NCI-H187 treated with DMSO at 0.1 percent for 48 hours (cell line): ENCODE measurements around the gene ENG.
"Not testable (repeated sequence)": the region's sequence is repeated elsewhere in the genome, so short reads cannot be mapped to it uniquely, and the experiment has no call there.

Experiments used
- DNase-seq: peaks from one replicate; lab custom pipeline; 2025; lab: John Stamatoyannopoulos, UW

Gene ENG

DNA sequence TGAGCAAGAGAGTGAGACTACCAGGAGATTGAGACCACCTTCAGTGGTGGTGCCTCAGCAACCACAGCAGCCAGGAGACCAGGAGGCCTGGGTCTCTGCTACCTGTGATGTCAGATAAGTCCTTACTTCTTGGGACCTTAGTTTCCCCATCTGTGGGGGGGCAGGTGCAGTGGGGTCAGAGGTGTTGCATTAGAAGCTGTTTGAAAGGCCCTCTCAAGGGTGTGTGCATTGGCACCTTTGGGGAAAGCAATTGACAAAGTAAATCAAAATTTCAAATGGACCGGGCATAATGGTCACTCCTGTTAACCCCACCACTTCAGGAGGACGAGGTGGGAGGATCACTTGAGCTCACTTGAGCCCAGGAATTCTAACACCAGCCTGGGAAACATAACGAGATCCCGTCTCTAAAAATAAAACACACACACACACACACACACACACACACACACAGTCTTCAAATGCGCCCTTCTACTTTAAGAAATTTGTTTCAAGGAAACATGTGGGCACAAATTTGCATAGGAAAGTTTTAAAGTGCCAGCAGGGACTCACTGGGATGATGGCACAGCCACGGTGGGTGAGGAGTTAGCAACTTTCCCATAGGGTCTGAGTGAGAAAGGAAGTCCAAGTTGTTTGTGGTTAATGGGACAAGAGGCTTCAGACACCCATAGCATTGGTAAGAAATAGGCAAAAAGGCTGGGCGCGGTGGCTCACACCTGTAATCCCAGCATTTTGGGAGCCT lies 24.4 kb upstream of the ENG start:
- no peak for DNase-seq

DNA sequence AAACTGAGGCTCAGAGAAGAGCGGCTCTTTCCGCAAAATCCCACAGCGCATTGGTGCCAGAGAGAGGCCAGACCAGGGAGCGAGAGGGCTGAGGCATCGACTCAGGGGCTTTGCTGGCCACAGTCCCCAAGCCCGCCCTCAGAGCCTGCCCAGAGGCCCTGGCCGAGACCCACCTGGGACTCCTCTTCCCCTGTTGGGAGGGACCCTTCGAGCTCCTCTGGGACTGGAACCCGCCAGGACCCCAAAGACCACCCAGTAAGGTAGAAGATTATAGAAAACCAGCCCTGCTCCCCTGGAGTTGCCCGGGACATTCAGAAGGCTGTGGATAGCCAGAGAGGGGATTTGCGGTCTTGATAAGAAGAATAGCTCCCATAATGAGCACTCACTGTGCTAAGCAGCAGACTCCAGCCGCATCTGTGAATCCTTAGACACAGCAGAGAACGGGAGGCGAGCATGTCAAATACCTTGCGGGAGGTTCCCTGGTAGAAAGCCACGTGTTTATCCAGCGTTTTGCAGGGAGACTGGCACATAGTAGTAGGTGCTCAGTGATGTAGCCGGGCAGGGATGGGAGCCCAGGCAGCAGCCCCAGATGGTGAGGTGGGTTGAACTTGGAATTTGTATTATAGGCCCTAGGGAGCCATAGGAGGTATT lies 23.7 kb upstream of the ENG start:
- no peak for DNase-seq

DNA sequence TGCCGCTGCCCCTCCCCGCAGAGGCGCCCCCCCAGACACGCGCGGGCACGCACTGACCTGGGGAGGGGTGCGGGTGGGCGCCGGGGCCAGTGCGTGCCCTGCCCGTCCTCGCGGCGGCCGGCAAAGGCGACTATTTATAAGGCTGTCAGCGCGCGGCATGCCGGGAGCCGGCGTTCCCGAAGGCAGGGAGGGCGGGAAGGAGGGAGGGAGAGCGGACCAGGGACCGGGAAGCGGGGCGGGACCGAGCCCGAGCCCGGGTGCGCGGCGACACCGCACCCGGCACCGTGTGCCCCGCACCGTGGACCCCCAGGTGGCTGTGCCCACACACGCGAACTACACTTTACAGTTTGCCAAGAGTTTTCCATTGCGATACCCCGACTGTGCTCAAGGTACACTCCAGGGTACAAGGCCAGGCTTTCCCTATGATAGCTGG lies 23.1 kb upstream of the ENG start, which contains the start of gene AK1:
Gene AK1 (minus strand): TSS at position 110 of the 433 bp plus-strand sequence. CDS start 3,058 bp downstream, outside the sequence.
- no peak for DNase-seq

DNA sequence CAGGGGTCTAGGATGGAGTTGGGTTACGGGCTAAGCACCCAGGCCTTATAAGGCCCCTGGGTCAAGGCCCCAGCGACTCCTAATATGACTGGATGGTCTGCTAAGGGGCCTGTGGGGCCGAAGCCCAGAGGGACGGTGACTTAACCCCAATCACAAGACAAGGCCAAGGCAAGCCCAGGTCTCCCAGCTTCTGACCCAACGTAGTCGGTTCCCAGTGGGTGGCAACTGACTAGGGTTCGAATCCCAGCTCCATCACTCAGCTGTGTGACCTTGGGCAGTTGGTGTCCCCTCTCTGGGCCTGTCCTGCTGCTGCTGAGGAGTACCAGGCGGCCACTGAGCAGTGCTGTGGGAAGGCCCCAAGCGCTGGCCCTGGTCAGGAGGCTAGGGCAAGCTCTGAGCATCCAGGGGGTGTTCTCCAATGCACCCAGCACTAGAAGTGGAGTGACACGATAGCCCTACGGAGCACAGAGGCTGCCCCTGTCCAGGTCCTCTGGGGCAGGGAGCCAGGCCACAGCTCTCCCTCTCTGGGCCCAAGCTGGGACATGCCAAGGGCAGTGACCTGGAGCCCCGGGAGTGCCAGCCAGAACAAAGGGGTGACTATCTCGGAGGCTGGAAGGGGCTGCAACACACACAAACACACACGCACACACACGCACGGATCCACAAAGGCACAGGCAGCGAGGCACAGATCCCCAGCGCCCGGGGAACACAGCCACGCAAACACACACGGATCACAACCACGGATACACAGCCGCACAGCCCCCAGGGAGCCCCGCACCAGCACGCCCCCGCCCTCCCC lies 22.5 kb upstream of the ENG start:
- DNase-seq = no peak

DNA sequence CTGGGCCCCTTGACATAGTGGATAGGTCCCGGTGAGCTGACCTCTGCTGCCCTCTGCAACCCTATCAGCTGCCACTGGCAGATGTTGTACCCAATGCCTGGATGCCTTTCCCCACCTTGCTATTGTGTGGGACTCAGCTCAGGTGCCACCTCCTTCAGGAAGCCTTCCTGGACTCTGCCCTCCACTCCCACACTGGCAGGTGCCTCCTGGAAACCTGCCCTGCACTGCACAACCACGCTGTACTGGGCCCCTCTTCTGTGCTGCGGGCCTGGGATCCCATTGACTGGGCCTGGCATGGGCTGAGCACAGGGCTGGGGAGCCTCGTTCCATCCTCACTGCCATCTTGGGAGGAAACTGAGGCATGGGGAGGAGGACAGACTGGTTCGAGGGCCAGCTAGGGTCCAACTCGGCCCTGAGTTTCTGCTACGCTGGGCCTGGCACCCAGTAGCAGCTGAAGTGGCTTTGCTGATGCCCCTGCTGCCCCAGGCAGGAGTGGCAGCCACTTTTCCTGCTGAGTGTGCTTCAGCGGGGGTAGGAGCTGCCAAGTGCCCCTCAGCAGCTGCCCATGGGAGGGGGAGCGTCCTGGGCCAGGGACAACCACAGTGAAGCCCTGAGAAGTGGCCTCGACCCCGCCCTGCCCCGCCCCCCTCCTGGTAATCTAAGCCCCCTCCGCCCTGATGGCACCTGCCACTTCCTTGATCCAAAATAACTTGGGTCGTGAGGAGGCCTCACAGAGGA lies 21.7 kb upstream of the ENG start:
- no peak for DNase-seq

DNA sequence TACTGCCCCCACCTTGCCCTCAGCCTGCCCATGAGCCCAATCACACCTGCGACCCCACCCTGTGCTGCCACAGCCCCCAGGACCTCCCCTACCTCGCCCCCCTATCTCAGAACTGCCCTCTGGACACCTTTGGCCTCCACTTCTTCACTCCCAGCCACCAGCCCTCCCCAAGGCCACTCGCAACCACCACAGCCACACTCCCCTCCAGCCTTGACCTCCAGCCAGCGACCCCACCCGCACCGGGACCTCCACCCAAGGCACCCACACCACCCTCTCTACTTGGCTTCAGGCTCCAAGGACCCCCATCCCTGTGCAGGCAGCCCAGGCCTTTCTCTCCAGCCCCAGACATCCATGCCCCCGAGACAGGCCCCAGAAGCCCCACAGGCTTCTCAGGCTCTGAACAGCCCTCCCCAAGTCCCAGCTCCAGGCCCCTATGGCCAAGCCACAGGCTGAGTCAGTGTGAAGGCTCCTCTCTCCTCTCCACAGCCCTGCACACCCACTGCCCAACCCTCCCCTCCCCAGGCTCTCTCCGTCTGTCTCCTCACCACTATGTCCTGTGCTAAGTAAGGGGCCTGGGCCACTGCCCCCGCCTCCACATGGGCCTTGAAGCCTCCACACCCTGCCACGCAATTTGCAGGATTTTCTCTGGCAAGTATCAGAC lies 21.0 kb upstream of the ENG start:
- no peak for DNase-seq

DNA sequence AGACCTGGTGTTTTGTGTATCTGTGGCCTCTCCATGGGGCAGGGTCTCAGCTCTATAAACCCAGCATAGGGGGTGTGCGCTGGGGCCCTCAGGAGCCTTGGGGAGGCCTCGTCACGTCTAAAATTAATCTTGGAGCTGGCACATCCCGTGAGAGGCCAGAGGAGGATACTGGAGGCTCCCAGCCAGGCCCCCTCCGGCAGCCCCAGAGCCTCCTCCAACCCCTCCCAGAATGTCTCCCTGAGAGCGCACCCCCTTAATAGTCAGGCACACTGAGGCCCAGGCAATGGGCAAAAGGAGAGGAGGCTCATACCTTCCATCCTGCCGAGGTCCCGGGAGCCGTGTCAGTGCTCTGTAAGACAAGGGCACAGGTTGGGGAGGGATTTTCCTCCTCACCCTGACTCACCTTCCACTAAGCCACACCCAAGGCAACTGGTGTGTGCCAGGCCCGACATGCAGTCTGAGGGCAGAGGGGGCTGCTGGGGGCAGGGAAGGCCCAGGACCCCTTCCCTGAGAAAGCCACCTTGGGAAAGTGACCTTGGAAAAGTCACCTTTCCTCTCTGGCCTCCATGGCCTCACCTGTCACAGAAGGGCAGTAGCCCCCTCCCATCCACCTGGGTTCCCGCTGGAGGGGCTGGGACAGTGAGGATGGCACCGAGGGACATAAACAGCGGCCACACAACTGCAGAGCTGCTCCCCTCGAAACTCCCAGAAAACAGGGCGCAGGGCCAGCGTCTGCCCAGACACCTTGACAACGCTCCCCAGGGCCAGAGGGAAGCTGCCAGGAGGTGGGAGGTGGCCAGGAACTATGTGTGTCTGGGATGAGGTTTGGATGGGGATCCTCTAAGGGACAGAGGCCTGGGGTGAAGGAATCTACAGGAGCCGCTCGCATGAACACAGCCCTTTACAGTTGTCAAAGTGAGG lies 20.1 kb upstream of the ENG start:
- no peak for DNase-seq

DNA sequence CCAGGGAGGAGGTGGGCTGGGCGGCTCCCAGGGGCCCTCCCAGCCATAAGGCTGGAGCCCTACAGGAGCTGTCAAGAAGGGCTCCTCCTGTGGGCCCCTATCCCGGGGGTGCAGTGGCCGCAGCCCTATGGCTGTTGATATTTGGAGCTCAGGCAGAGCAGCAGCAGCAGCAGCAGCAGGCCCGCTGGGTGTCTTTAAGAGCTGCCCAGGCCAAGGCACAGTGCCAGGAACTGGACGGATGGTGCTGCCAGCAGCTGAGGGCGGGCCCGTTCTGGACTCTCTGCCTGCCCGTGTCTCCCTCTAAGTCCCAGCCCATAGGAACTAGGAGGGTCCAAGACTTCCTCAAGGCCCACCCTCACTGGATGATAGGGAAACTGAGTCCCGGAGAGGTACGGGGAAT lies 19.4 kb upstream of the ENG start:
- DNase-seq = no peak

DNA sequence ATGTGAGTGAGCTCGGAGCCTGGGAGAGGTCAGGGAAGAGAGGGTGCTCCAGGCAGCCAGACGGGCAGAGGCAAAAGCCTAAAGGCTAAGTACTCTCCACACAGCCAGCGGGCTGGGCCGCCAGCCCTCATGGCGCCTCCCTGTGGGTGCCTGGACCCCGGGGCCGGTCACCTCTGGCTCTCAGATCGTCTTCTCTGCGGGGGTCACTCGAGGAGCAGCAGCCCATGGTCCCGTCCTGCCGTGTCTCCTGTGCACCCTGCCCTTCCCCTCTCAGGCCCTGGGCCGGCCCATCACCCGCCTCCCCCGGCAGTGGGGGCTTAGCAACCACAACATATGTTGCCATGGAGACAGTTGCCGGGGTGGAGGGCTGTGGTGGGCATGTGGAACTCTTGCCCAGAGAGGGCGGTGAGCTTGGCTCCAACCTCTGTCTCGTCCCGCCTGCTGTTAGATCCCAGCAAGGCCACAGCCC lies 18.8 kb upstream of the ENG start:
- DNase-seq = no peak

DNA sequence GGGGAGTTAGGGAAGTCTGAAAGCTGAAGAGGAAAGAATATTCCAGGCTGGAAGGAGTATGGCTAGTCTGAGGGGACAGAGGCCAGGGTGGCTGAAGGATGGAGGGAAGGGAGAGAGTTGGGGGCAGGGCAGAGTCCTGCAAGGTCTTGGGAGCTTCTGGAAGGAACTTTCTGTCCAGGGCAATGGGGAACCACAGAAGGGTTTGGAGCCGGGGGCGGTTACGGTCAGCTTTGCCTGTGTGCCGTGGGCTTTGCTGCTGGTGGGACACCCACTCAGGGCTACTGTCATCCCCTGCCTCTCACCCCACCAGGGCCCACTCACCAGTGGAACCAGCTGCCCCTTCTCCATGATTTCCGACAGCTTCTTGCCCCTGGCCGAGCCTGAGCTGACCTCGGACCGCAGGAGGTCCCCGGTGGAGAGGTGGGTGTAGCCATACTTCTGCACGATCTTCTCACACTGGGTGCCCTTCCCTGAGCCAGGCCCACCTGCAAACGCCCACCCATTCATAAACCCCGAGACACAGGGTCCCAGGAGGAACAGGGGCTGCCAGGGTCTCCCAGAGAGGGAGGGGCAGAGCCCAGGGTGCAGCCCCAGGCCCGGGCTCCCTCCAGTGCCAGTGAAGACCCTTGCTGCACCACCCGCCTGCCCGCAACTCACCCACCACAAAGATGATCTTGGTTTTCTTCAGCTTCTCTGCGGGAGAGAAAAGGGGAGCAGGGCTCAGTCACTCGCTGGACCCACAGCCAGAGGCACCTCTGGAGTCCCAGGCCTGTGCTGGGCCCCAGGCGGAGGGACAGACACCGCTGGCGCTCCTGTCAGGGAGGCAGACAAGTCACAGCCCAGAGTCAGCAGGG lies 18.1 kb upstream of the ENG start:
- DNase-seq = no peak

DNA sequence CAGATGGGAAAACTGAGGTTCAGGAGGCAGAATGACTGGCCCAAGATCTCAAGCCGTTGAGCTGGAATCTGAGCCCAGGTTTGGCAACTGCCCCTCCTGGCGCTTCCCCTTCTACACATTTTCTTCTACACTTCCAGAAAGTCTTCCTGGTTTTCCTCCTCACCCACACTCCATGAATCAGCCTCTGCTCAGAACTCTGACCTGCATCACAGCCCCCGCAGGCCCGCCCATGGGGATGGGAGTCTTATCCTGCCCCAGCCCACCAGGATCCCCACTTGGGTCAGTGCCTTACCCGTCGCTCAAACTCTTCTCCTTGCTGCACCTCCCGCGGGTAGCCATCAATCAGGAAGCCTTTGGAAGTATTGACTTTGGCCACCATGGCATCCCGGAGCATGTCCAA lies 17.1 kb upstream of the ENG start:
- DNase-seq = no peak

DNA sequence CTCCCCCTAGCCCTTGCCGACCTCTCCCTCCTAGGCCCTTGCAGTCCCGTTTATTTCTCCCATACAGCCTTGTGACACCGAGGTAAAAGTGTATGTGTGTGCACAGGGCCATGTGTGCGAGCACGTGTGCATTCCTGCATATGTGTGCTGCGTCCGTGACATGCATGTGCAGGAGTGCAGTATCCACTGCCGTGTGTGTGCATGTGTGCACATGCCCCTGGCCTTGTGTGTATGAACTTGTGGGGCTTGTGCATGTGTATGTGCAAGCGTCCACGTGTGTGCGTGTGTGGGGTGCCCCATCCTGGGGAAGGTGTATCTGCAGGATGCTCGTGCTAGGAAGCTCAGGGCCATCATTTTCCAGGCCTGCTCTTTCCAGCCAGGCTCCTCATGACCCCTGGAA lies 16.4 kb upstream of the ENG start:
- no peak for DNase-seq

DNA sequence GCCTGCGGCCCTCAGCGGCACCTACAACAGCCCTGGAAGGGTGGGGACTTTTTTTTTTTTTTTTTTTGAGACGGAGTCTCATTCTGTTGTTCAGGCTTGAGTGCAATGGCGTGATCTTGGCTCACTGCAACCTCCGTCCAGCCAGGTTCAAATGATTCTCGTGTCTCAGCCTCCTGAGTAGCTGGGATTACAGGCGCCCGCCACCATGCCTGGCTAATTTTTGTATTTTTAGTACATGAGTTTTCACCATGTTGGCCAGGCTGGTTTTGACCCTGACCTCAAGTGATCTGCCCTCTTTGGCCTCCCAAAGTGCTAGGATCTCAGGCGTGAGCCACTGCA lies 15.7 kb upstream of the ENG start:
- not testable (repeated sequence) for DNase-seq

DNA sequence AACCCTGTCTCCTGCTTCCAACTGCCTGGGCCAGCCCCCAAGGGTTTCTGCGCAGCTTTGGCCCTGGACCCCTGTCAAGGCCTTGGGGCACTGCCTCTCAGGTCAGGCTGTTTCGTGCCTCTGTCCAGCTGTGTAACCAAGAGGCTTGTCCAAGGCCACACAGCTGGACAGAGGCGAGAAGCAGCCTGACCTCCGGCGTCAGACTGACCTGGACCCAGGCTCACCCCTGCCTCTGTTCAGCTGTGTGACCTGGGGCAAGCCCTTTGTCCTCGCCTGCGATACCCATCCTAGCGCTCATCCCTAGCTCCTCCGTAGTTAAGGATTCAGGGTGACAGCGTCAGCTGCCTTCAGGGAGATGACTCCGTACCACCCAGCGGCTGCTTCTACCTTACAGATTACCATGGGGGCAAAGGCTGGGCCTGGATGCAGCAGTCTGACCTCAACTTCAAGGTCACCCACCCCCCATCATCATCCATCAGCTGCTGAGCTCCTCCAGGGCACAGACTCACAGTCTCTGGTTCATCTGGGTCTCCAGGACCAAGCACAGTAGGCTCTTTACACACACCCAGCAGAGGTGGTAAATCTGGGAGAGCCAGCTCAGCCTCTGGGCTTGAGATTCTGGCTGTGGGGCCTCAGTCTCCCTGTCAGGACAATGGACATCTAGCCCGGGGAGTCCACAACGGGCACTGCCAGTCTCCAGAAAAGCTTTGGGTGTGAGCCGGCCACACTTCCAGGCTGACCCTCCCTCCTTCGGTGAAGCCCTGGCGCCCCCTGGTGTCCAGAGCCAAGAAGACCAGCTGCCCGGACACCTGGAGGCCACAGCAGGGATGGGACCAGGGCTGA lies 15.1 kb upstream of the ENG start:
- DNase-seq = no peak

DNA sequence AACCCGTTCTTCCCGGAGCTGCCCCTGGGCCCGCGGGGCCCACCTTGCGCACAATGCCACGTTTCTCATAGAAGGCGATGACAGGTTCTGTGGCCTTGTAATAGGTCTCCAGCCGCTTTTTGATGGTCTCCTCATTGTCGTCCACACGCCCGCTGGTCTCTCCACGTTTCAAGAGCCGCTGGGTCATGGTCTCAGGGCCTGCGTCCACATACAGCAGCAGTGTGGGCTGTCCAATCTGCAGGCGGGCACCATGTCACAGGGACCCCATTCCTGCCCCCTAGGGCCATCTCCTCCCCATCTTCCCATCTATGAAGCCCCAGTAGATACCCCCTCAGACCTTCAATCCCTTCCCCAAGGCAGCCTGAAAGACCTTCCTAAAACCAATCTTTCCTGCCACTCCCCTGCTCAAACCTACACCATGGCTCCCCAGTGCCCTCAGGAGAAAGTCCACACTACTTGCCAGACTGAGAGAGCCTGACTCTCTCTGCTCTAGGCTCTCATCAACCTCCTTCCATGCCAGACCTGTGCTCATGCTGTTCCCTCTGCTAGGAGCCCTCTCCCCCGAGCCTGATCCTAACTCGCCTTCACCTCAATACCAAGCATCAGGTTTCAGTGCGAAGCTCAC lies 13.9 kb upstream of the ENG start:
- no peak for DNase-seq

DNA sequence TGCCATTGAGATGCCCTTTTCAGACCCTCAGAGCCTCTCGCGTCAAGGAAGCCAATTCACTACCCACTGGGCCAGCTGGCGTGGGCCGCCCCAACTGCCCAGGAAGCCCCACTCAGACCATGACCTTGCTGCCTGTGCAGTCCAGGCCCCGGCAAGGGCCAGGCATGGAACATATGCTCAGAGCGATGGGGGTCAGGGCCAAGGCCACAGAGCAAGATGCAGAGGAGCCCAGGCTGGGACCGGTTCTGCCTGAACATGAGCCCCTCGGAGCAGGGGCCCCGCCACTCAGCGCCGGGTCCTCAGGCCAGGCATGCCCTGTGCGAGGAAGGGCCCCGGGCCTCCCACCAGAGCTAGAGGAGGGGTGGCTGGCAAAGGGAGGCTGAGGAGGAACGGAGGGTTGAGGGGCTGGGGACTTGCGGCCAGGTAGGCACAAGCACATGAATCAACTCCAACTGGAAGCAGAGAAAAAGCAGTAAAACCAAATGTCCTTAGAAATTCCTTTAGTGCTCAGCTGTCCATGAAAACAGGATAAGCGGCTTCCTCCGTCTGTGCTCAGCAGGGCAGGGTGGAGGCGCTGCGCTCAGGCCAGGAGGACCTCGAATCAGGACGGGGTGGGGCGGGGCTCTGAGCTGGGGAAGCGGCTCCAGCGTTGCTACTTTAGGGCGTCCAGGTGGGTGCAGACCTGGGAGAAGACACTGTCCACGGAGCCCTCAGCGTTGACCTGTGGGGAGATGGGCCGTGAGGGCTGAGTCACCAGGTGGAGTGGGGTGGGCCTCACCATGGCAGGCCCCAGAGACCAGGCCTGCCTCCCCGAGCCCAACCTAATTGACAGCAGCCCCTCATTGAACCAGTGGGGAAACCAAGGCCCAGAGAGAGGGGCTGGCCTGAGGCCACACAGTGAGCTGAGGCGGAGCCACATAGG lies 13.2 kb upstream of the ENG start:
- DNase-seq = no peak

DNA sequence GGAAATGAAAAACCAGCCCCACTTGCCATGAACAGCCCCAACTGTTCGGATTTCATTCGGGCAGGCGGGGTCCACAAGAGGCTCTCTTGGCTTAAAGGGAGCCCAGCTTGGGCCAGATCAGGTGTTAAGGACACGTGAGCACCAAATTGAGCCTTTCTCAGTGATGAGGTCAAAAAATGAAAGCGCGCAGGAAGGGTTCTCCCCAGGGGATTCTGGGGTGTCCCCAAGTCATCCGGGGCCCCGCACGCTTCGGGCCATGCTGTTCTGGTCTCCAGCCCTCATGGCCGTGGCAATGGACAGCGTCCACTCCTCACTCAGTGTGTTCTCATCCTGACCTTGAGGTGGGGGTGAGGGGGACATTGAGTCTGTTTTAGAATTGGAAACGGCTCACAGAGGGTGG lies 12.1 kb upstream of the ENG start:
- DNase-seq = no peak
